GM12891 (cell line): ENCODE results near the gene CHST8.

ENCODE experiments used
- POLR2A ChIP-seq: IDR thresholded peaks from 2 replicates; pipeline ENCODE4 v1.6.1; 2011; ENCODE audit warnings: low read depth, low read length, control low read depth
- POLR2AphosphoS5 ChIP-seq: IDR thresholded peaks from 2 replicates; pipeline ENCODE4 v1.6.1; 2011; ENCODE audit warnings: low read depth, low read length, control low read depth
- POU2F2 ChIP-seq: IDR thresholded peaks from 2 replicates; pipeline ENCODE4 v1.6.1; 2011; ENCODE audit warnings: low read depth, mild to moderate bottlenecking, control low read depth, low read length, moderate library complexity
- TAF1 ChIP-seq: IDR thresholded peaks from 2 replicates; pipeline ENCODE4 v1.6.1; 2011; ENCODE audit warnings: low read depth, low read length, control low read depth

DNA sequence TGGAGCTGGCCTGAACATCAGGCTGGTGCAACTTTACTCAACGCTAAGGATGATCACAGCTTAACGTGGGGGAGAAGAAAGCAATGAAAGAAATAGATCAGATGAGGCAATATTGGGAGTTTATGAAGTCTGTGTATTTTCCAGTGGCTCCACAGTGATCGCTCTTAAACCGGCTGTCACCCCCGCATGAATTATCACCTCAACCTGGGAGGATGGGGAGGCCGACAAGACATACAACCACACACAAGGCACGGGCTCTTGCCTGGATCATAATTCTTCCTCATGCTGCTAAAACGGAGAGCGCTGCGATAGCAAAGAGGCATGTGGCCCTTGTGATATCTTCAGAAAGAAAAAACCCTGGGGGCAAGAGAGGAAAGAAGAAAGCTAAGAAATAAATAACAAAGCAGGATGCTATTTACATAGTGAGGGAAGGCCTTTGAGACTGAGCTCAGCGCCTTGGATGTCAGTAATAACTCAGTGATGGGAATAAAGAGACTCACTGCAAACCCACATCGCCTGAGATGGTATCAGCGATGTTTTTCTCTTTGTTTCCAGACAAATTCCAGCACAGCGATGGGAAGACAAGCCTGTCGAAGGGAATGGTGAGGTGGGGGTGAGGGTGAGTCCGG, 19.1 kb upstream of the CHST8 start:
- no peak for TF ChIP-seq POLR2A
- TF ChIP-seq TAF1: no peak
- no peak for TF ChIP-seq POU2F2
- TF ChIP-seq POLR2AphosphoS5: no peak
